ENCODE data around the gene ATP6V1D. TPM values are rescaled to one million over a fixed set of nuclear protein-coding genes. Genes with fewer than 3 reads are reported as not detected.

Gene ATP6V1D
- total and polyA plus RNA-seq, 2 experiments from 2014 or later, result 61.5 to 105 TPM

DNA sequence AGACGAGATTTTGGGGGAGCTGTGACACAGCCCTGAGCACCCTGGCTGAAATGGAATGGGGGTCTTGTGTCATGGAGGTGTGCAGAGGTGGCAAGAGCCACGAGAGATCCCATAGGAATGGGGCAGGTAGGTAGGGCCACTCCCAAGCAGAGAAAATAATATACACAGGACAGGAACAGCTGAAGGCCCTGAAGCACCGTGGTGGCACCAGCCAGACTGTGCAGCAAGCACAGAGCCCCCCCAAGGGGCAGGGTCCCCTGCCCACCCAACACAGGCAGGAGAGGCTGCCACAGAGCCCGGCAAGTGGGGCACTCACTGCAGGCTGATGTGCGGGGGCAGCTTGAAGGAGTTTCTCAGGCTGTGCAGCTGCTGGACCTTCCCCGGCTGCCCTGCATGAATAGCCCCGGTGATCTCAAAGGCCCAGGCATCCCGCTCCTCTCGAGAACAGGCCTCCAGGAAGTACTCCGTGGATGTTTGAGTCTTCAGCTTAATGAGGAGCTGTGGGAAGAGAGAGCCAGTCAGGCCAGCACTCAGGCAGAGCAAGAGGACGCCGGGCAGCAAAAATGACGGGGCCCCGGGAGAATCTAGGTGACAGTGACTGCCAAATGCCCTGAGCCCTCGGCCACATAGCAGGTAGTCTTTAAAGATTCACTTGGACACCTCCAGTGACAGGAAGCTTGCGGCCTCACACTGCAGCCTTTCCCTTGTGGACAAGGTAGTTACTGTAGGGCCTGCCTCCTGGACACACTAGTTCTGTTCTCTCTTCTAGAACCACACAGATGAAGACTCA, 35.7 kb upstream of the ATP6V1D start:
- H3K4me2 ChIP-seq, result no peak overlapping the region
- H4K20me1 ChIP-seq (replicated peaks; ENCODE audit: insufficient read depth), result no peaks in the 10 kb centered on the region
- Mint-ChIP-seq H3K27me3 (ENCODE audit: insufficient read depth, low read depth, poor library complexity) (peaks cover 14% of the 10 kb centered on the region), H3K27ac (no peak overlapping the region), H3K9me3 (no peaks in the 10 kb centered on the region), H3K36me3 (ENCODE audit: low read depth) (no peaks in the 10 kb centered on the region), H3K4me3 (no peak overlapping the region), H3K4me1 (peaks cover 4% of the 10 kb centered on the region)
- no peak for DNase-seq (ENCODE audit: low spot score)
- peak; percentile 42 for ATAC-seq
- no peak overlapping the region for H3K27ac ChIP-seq (ENCODE audit: low read depth)
- H3K4me3 ChIP-seq, result no peak overlapping the region
- H3K4me1 ChIP-seq (ENCODE audit: insufficient read depth), result no peaks in the 10 kb centered on the region
- no peaks in the 10 kb centered on the region for H3K9me2 ChIP-seq (ENCODE audit: insufficient read depth)
- H3K79me2 ChIP-seq (replicated peaks; ENCODE audit: insufficient read depth), result no peaks in the 10 kb centered on the region
- H2AFZ ChIP-seq, result no peak overlapping the region
- H3F3A ChIP-seq (replicated peaks; ENCODE audit: low read depth), result no peaks in the 10 kb centered on the region
- H3K27me3 ChIP-seq (ENCODE audit: insufficient read depth), result no peaks in the 10 kb centered on the region
- TF ChIP-seq, protein P1, sequence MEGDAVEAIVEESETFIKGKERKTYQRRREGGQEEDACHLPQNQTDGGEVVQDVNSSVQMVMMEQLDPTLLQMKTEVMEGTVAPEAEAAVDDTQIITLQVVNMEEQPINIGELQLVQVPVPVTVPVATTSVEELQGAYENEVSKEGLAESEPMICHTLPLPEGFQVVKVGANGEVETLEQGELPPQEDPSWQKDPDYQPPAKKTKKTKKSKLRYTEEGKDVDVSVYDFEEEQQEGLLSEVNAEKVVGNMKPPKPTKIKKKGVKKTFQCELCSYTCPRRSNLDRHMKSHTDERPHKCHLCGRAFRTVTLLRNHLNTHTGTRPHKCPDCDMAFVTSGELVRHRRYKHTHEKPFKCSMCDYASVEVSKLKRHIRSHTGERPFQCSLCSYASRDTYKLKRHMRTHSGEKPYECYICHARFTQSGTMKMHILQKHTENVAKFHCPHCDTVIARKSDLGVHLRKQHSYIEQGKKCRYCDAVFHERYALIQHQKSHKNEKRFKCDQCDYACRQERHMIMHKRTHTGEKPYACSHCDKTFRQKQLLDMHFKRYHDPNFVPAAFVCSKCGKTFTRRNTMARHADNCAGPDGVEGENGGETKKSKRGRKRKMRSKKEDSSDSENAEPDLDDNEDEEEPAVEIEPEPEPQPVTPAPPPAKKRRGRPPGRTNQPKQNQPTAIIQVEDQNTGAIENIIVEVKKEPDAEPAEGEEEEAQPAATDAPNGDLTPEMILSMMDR (conservative IDR thresholded peaks at IDR 0.05; ENCODE audit: low read depth in 2 of 2), result no peak
- TF ChIP-seq JUNB (IDR thresholded peaks at IDR 0.05; ENCODE audit: unreplicated experiment), result no peak
- TF ChIP-seq, protein P2, sequence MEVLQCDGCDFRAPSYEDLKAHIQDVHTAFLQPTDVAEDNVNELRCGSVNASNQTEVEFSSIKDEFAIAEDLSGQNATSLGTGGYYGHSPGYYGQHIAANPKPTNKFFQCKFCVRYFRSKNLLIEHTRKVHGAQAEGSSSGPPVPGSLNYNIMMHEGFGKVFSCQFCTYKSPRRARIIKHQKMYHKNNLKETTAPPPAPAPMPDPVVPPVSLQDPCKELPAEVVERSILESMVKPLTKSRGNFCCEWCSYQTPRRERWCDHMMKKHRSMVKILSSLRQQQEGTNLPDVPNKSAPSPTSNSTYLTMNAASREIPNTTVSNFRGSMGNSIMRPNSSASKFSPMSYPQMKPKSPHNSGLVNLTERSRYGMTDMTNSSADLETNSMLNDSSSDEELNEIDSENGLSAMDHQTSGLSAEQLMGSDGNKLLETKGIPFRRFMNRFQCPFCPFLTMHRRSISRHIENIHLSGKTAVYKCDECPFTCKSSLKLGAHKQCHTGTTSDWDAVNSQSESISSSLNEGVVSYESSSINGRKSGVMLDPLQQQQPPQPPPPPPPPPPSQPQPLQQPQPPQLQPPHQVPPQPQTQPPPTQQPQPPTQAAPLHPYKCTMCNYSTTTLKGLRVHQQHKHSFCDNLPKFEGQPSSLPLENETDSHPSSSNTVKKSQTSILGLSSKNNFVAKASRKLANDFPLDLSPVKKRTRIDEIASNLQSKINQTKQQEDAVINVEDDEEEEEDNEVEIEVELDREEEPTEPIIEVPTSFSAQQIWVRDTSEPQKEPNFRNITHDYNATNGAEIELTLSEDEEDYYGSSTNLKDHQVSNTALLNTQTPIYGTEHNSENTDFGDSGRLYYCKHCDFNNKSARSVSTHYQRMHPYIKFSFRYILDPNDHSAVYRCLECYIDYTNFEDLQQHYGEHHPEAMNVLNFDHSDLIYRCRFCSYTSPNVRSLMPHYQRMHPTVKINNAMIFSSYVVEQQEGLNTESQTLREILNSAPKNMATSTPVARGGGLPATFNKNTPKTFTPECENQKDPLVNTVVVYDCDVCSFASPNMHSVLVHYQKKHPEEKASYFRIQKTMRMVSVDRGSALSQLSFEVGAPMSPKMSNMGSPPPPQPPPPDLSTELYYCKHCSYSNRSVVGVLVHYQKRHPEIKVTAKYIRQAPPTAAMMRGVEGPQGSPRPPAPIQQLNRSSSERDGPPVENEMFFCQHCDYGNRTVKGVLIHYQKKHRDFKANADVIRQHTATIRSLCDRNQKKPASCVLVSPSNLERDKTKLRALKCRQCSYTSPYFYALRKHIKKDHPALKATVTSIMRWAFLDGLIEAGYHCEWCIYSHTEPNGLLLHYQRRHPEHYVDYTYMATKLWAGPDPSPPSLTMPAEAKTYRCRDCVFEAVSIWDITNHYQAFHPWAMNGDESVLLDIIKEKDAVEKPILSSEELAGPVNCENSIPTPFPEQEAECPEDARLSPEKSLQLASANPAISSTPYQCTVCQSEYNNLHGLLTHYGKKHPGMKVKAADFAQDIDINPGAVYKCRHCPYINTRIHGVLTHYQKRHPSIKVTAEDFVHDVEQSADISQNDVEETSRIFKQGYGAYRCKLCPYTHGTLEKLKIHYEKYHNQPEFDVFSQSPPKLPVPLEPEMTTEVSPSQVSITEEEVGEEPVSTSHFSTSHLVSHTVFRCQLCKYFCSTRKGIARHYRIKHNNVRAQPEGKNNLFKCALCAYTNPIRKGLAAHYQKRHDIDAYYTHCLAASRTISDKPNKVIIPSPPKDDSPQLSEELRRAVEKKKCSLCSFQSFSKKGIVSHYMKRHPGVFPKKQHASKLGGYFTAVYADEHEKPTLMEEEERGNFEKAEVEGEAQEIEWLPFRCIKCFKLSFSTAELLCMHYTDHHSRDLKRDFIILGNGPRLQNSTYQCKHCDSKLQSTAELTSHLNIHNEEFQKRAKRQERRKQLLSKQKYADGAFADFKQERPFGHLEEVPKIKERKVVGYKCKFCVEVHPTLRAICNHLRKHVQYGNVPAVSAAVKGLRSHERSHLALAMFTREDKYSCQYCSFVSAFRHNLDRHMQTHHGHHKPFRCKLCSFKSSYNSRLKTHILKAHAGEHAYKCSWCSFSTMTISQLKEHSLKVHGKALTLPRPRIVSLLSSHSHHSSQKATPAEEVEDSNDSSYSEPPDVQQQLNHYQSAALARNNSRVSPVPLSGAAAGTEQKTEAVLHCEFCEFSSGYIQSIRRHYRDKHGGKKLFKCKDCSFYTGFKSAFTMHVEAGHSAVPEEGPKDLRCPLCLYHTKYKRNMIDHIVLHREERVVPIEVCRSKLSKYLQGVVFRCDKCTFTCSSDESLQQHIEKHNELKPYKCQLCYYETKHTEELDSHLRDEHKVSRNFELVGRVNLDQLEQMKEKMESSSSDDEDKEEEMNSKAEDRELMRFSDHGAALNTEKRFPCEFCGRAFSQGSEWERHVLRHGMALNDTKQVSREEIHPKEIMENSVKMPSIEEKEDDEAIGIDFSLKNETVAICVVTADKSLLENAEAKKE (CRISPR knock-in tag; IDR thresholded peaks at IDR 0.05), result no peak
- TF ChIP-seq ZNF331 (CRISPR knock-in tag; IDR thresholded peaks at IDR 0.05; ENCODE audit: low read depth), result no peak
- TF ChIP-seq CREB1 (CRISPR knock-in tag; IDR thresholded peaks at IDR 0.05; ENCODE audit: low read depth), result no peak
- TF ChIP-seq, protein P3, sequence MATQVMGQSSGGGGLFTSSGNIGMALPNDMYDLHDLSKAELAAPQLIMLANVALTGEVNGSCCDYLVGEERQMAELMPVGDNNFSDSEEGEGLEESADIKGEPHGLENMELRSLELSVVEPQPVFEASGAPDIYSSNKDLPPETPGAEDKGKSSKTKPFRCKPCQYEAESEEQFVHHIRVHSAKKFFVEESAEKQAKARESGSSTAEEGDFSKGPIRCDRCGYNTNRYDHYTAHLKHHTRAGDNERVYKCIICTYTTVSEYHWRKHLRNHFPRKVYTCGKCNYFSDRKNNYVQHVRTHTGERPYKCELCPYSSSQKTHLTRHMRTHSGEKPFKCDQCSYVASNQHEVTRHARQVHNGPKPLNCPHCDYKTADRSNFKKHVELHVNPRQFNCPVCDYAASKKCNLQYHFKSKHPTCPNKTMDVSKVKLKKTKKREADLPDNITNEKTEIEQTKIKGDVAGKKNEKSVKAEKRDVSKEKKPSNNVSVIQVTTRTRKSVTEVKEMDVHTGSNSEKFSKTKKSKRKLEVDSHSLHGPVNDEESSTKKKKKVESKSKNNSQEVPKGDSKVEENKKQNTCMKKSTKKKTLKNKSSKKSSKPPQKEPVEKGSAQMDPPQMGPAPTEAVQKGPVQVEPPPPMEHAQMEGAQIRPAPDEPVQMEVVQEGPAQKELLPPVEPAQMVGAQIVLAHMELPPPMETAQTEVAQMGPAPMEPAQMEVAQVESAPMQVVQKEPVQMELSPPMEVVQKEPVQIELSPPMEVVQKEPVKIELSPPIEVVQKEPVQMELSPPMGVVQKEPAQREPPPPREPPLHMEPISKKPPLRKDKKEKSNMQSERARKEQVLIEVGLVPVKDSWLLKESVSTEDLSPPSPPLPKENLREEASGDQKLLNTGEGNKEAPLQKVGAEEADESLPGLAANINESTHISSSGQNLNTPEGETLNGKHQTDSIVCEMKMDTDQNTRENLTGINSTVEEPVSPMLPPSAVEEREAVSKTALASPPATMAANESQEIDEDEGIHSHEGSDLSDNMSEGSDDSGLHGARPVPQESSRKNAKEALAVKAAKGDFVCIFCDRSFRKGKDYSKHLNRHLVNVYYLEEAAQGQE (IDR thresholded peaks at IDR 0.05; ENCODE audit: unreplicated experiment), result no peak
- no peak for TF ChIP-seq EZH2 (IDR thresholded peaks at IDR 0.05; ENCODE audit: low read depth, unreplicated experiment)
- no peak for TF ChIP-seq EZH2phosphoT487 (IDR thresholded peaks at IDR 0.05; ENCODE audit: unreplicated experiment)
- TF ChIP-seq, protein P4, sequence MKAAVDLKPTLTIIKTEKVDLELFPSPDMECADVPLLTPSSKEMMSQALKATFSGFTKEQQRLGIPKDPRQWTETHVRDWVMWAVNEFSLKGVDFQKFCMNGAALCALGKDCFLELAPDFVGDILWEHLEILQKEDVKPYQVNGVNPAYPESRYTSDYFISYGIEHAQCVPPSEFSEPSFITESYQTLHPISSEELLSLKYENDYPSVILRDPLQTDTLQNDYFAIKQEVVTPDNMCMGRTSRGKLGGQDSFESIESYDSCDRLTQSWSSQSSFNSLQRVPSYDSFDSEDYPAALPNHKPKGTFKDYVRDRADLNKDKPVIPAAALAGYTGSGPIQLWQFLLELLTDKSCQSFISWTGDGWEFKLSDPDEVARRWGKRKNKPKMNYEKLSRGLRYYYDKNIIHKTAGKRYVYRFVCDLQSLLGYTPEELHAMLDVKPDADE (IDR thresholded peaks at IDR 0.05), result no peak
- TF ChIP-seq STAT1 (IDR thresholded peaks at IDR 0.05; ENCODE audit: unreplicated experiment), result no peak
- H3K36me3 ChIP-seq (ENCODE audit: insufficient read depth), result no peaks in the 10 kb centered on the region

Data from GM23338 (cell line).